B cell (primary cell): Measurements from ENCODE around the gene AOPEP. TPM values are rescaled to one million over a fixed set of nuclear protein-coding genes. Genes with fewer than 3 reads are reported as not detected.

Experiments used
- ATAC-seq: fragments of 200-7000 bp; cut with Tn5 transposase; one replicate; pipeline ENCODE4 v1.10.0; 2021; ENCODE audit warnings: low read depth, mild to moderate bottlenecking, moderate number of reproducible peaks, moderate library complexity
- CTCF ChIA-PET: fragments of 350-600 bp; sonication (Branson Sonifier 250); formaldehyde crosslinking; loops from one replicate; lab custom pipeline; 2021; ENCODE audit warnings: antibody characterized with exemption, inconsistent platforms; lab: Charles Lee
- POLR2A ChIA-PET: fragments of 350-600 bp; sonication (Branson Sonifier 250); formaldehyde crosslinking; loops from one replicate; lab custom pipeline; 2021; ENCODE audit warnings: antibody characterized with exemption; lab: Charles Lee
- DNase-seq: peaks from one replicate; pipeline ENCODE4 v3.0.0; 2013
- H2AFZ ChIP-seq: 2 replicates; pipeline ENCODE4 v1.6.1; 2012; ENCODE audit warnings: mild to moderate bottlenecking, low read depth, low read length; ENCODE audit not compliant: insufficient read depth, poor library complexity, severe bottlenecking
- H3K27ac ChIP-seq, 2 donors: 1 replicate in 1 of 2; 2 replicates in 1 of 2; pipeline ENCODE4 v1.5.1; 2012 to 2013; ENCODE audit warnings: low read length in 2 of 2, mild to moderate bottlenecking in 2 of 2, moderate library complexity in 1 of 2
- H3K27me3 ChIP-seq, 4 experiments: fragments of 200-600 bp in 1 of 4; sonication (generic) in 1 of 4; replicated peaks in 1 of 4; 1 replicate in 2 of 4; 2 replicates in 2 of 4; pipeline versions ENCODE4 v1.6.1 to v1.7.0; 2013 to 2016; ENCODE audit warnings: low read length in 3 of 4, mild to moderate bottlenecking in 2 of 4, mixed read lengths in 1 of 4, moderate library complexity in 1 of 4; ENCODE audit not compliant: insufficient read depth in 4 of 4, control insufficient read depth in 3 of 4; ENCODE audit errors: control extremely low read depth in 1 of 4
- H3K36me3 ChIP-seq, 2 experiments: replicated peaks in 1 of 2; 1 replicate in 1 of 2; 2 replicates in 1 of 2; pipeline versions ENCODE4 v1.6.1 to v1.7.1; 2013; ENCODE audit warnings: low read length in 1 of 2; ENCODE audit not compliant: insufficient read depth in 2 of 2, control insufficient read depth in 1 of 2; ENCODE audit errors: control extremely low read depth in 1 of 2, extremely low read depth in 1 of 2
- H3K4me1 ChIP-seq, 2 donors: fragments of 200-600 bp in 1 of 2; sonication (generic) in 1 of 2; 1 replicate in 1 of 2; 2 replicates in 1 of 2; pipeline versions ENCODE4 v1.5.1 to v1.6.1; 2013 to 2017; ENCODE audit warnings: low read length in 2 of 2; ENCODE audit not compliant: control insufficient read depth in 2 of 2, insufficient read depth in 2 of 2
- H3K4me2 ChIP-seq: replicated peaks from 2 replicates; pipeline ENCODE3; 2012; ENCODE audit warnings: mild to moderate bottlenecking, low read depth, low read length; ENCODE audit not compliant: poor library complexity, severe bottlenecking
- H3K4me3 ChIP-seq, 5 experiments: fragments of 200-600 bp in 1 of 5; sonication (generic) in 1 of 5; 1 replicate in 3 of 5; 2 replicates in 2 of 5; pipeline versions ENCODE4 v1.5.1 to v1.7.0; 2011 to 2016; ENCODE audit warnings: low read length in 4 of 5, mild to moderate bottlenecking in 4 of 5, low read depth in 2 of 5, control low read depth in 1 of 5, moderate library complexity in 1 of 5; ENCODE audit not compliant: insufficient read depth in 1 of 5; ENCODE audit errors: control extremely low read depth in 1 of 5, extremely low read depth in 1 of 5
- H3K79me2 ChIP-seq: fragments of 200-600 bp; sonication (generic); one replicate; pipeline ENCODE4 v1.6.0; 2016; ENCODE audit warnings: low read length; ENCODE audit not compliant: control insufficient read depth, insufficient read depth
- H3K9ac ChIP-seq: fragments of 200-600 bp; sonication (generic); 2 replicates; pipeline ENCODE4 v1.6.1; 2017; ENCODE audit warnings: mild to moderate bottlenecking, low read length, moderate library complexity
- H3K9me3 ChIP-seq, 3 donors: one replicate each; pipeline versions ENCODE4 v1.6.1 to v1.7.1; 2013; ENCODE audit warnings: low read length in 2 of 3; ENCODE audit not compliant: control insufficient read depth in 2 of 3, insufficient read depth in 1 of 3; ENCODE audit errors: control extremely low read depth in 1 of 3
- H4K20me1 ChIP-seq: 2 replicates; pipeline ENCODE4 v1.6.0; 2012; ENCODE audit warnings: mild to moderate bottlenecking, low read length; ENCODE audit not compliant: insufficient read depth, control insufficient read depth, poor library complexity, severe bottlenecking
- H3K27ac Mint-ChIP-seq: one replicate; pipeline ENCODE4 v1.8.0; 2021; ENCODE audit warnings: mixed read lengths
- H3K27me3 Mint-ChIP-seq: one replicate; pipeline ENCODE4 v1.8.0; 2021; ENCODE audit warnings: mixed read lengths
- H3K4me1 Mint-ChIP-seq: one replicate; pipeline ENCODE4 v1.8.0; 2021; ENCODE audit warnings: mixed read lengths
- H3K4me3 Mint-ChIP-seq: one replicate; pipeline ENCODE4 v1.8.0; 2021; ENCODE audit warnings: mixed read lengths
- H3K9me3 Mint-ChIP-seq: one replicate; pipeline ENCODE4 v1.8.0; 2022; ENCODE audit warnings: mixed read lengths; ENCODE audit not compliant: insufficient read depth
- CTCF ChIP-seq: fragments of 200-600 bp; IDR thresholded peaks from one replicate; pipeline ENCODE4 v1.8.0; 2022; ENCODE audit warnings: antibody characterized with exemption, mild to moderate bottlenecking
- EZH2 ChIP-seq: IDR thresholded peaks from 2 replicates; pipeline ENCODE4 v1.6.1; 2012; ENCODE audit warnings: borderline replicate concordance, low read depth, mild to moderate bottlenecking, moderate library complexity, low read length; ENCODE audit not compliant: insufficient read depth, poor library complexity, severe bottlenecking
- WGBS: methylation state at CpG from one replicate; pipeline ENCODE4 v1.1.5; 2013; ENCODE audit warnings: missing lambda C conversion rate; ENCODE audit not compliant: insufficient coverage; 5-methylcytosine and 5-hydroxymethylcytosine counted together
- intact Hi-C: fragments of 100-400 bp; cut with micrococcal nuclease; formaldehyde crosslinking; loops from one replicate; pipeline ENCODE4 v1.10.0; 2022
- polyA plus RNA-seq: library from polyadenylated mRNA; depleted of rRNA; stranded (reverse); fragments of >200 nt; gene quantifications from 2 replicates; pipeline ENCODE4 v1.2.3, GENCODE V29; 2012
- total RNA-seq, 2 donors: library from RNA; stranded (reverse); fragments of 120-200 nt in 1 of 2; gene quantifications; 1 replicate in 1 of 2; 2 replicates in 1 of 2; pipeline versions ENCODE4 v1.2.3 to v1.2.4, GENCODE V29; 2013 to 2022

AOPEP gene
- total and polyA plus RNA-seq, 2 donors (not counting 1 experiment from before 2014, with no cell fraction given) = 5.1 to 35.8 TPM

GRCh38 chr9:94757158-94757557, 30.7 kb downstream of the AOPEP start:
- Histone ChIP-seq H3K4me1 (no peaks in the 10 kb centered on the region), H2AFZ (no peak overlapping the region), H3K9ac (no peak overlapping the region), H3K4me3 (no peak overlapping the region), H3K9me3 (no peaks in the 10 kb centered on the region), H3K27ac (no peak overlapping the region), H3K36me3 (peaks cover 0 to 7% of the 10 kb centered on the region in 2 experiments), H3K27me3 (no peaks in the 10 kb centered on the region), H3K79me2 (peaks cover 15% of the 10 kb centered on the region), H4K20me1 (no peaks in the 10 kb centered on the region), H3K4me2 (no peak overlapping the region)
- ChIA-PET POLR2A (no interaction called here), CTCF (no interaction called here)
- Mint-ChIP-seq H3K4me3 (no peak overlapping the region), H3K9me3 (peaks cover 2% of the 10 kb centered on the region), H3K27ac (no peak overlapping the region), H3K4me1 (no peaks in the 10 kb centered on the region), H3K27me3 (no peaks in the 10 kb centered on the region)
- no peak for TF ChIP-seq CTCF
- no peak for TF ChIP-seq EZH2
- ATAC-seq (no peak), DNase-seq (no peak)
- no CpG with 5 or more reads among the region's 4 CpGs for WGBS
- intact Hi-C loops = no loop called here

DNA sequence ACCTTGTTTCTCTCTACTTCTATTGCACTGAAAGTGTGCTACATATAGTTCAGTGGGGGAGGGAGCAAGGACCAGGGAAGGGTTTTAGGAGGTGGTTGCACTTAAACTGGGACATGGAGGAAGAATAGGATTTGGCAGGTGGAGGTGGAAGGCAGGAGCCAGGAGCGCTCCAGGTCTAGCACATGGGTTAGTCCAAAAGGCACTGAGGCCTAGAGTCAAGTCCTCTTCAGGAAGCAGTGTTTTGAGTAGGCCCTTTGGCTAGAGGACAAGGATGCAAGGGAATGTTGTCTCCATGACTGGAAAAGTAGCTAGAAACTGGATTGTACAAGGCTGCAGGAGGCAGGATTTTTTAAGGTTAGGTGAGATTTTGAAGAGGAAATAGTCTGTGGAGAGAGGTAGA, 31.5 kb downstream of the AOPEP start:
- Histone ChIP-seq H2AFZ (no peak overlapping the region), H3K4me1 (no peaks in the 10 kb centered on the region), H3K79me2 (peaks cover 15% of the 10 kb centered on the region), H3K9me3 (no peaks in the 10 kb centered on the region), H3K27me3 (no peaks in the 10 kb centered on the region), H4K20me1 (no peaks in the 10 kb centered on the region), H3K36me3 (peaks cover 0 to 7% of the 10 kb centered on the region in 2 experiments), H3K4me3 (no peak overlapping the region), H3K27ac (no peak overlapping the region), H3K9ac (no peak overlapping the region), H3K4me2 (no peak overlapping the region)
- ChIA-PET POLR2A (no interaction called here), CTCF (no interaction called here)
- H3K4me1 Mint-ChIP-seq = no peaks in the 10 kb centered on the region
- no peak for ATAC-seq
- WGBS = 100% methylated on average over 1 of the region's 1 CpG
- peaks cover 2% of the 10 kb centered on the region for H3K9me3 Mint-ChIP-seq
- no peak for DNase-seq
- no peak overlapping the region for H3K4me3 Mint-ChIP-seq
- intact Hi-C loops = no loop called here
- no peak overlapping the region for H3K27ac Mint-ChIP-seq
- TF ChIP-seq CTCF (no peak), EZH2 (no peak)
- H3K27me3 Mint-ChIP-seq = no peaks in the 10 kb centered on the region
